ENCODE results near the gene ATP6V1F. TPM values are rescaled to one million over a fixed set of nuclear protein-coding genes. Genes with fewer than 3 reads are reported as not detected.

ATP6V1F gene
- total and polyA plus RNA-seq, 5 donors from 2014 or later: 67.9 to 361 (median 331) TPM

DNA sequence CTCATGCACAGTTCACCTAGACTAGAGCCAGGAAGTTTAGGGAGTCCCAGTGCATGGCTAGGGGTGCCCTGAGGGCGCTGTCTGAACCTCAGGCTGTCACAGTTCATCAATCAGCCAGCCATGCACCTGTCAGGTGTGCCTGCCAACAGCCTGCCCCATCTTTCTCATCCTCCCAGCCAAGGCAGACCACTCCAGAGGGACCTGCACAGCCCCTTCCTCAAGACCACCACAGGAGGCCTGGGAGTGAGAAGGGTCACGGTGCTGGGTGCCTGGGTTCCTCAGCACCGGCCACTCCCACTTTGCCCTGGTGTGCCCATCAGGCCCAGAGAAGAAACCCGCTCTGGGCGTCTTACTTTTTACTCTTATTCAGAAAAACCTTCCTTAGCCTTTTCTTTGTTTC is 8.4 kb downstream of the ATP6V1F start:
- DNase-seq (no peak), ATAC-seq (ENCODE audit: low read depth in 2 of 2) (no peak)
- Mint-ChIP-seq H3K9me3 (no peaks in the 10 kb centered on the region), H3K4me1 (peaks cover 0 to 19% (median 6%) of the 10 kb centered on the region in 4 donors), H3K27ac (no peak overlapping the region), H3K27me3 (peaks cover 20% of the 10 kb centered on the region), H3K4me3 (peak overlapping the region; percentile 57 to 84 (median 72)), H3K36me3 (peaks cover 5% of the 10 kb centered on the region)
- H3K4me3 ChIP-seq (ENCODE audit: low read depth, low read length): no peak overlapping the region
- H3K9me3 ChIP-seq (ENCODE audit: control insufficient read depth in 2 of 2, low read length in 2 of 2): no peaks in the 10 kb centered on the region
- H3K36me3 ChIP-seq (ENCODE audit: control insufficient read depth, insufficient read depth, low read length): peaks cover 3% of the 10 kb centered on the region
- H3K4me1 ChIP-seq (ENCODE audit: control insufficient read depth, insufficient read depth, low read length, poor library complexity, severe bottlenecking): peaks cover 20% of the 10 kb centered on the region
- H3K27ac ChIP-seq (ENCODE audit: insufficient read depth, low read length, poor library complexity, severe bottlenecking): no peak overlapping the region
- H3K27me3 ChIP-seq (ENCODE audit: control insufficient read depth, insufficient read depth, low read length): no peaks in the 10 kb centered on the region

DNA sequence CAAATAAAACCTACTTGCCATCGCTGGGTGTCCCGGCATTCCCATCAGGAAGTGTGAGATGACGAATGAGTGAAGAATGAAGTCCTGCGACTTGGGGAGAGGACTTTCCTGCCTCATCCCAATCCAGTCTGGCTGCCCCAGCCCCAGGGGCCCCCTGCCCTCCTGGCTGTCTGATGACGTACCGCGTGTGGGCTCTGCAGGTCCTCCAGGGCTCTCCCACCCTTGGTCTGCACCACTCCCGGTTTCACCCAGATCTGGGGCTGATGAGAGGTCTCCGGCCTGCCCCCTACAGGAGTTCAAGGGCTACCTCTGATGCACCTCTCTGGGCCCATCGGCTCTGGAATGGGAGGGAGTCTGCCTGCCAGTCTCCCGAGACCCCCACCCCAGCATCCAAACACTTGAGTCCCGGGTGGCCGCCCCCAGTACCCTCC is 9.8 kb downstream of the ATP6V1F start:
- H3K9me3 ChIP-seq (ENCODE audit: control insufficient read depth in 2 of 2, low read length in 2 of 2): no peaks in the 10 kb centered on the region
- no peaks in the 10 kb centered on the region for H3K27me3 ChIP-seq (ENCODE audit: control insufficient read depth, insufficient read depth, low read length)
- Mint-ChIP-seq H3K27ac (no peak overlapping the region), H3K27me3 (peaks cover 20% of the 10 kb centered on the region), H3K36me3 (no peaks in the 10 kb centered on the region), H3K4me1 (peaks cover 0 to 15% (median 6%) of the 10 kb centered on the region in 4 donors), H3K9me3 (no peaks in the 10 kb centered on the region), H3K4me3 (no peak overlapping the region)
- no peaks in the 10 kb centered on the region for H3K36me3 ChIP-seq (ENCODE audit: control insufficient read depth, insufficient read depth, low read length)
- no peak overlapping the region for H3K27ac ChIP-seq (ENCODE audit: insufficient read depth, low read length, poor library complexity, severe bottlenecking)
- peaks cover 20% of the 10 kb centered on the region for H3K4me1 ChIP-seq (ENCODE audit: control insufficient read depth, insufficient read depth, low read length, poor library complexity, severe bottlenecking)
- DNase-seq (no peak), ATAC-seq (ENCODE audit: low read depth in 2 of 2) (no peak)
- H3K4me3 ChIP-seq (ENCODE audit: low read depth, low read length): no peak overlapping the region

- Mint-ChIP-seq H3K36me3 (no peaks in the 10 kb centered on the region), H3K4me1 (peaks cover 0 to 12% (median 6%) of the 10 kb centered on the region in 4 donors), H3K4me3 (no peak overlapping the region), H3K9me3 (no peaks in the 10 kb centered on the region), H3K27ac (no peak overlapping the region), H3K27me3 (peaks cover 20% of the 10 kb centered on the region)
- H3K27me3 ChIP-seq (ENCODE audit: control insufficient read depth, insufficient read depth, low read length): no peaks in the 10 kb centered on the region
- H3K4me1 ChIP-seq (ENCODE audit: control insufficient read depth, insufficient read depth, low read length, poor library complexity, severe bottlenecking): peaks cover 20% of the 10 kb centered on the region
- H3K4me3 ChIP-seq (ENCODE audit: low read depth, low read length): no peak overlapping the region
- no peaks in the 10 kb centered on the region for H3K9me3 ChIP-seq (ENCODE audit: control insufficient read depth in 2 of 2, low read length in 2 of 2)
- H3K27ac ChIP-seq (ENCODE audit: insufficient read depth, low read length, poor library complexity, severe bottlenecking): no peak overlapping the region
- DNase-seq: no peak
- no peak for ATAC-seq (ENCODE audit: low read depth in 2 of 2)
- H3K36me3 ChIP-seq (ENCODE audit: control insufficient read depth, insufficient read depth, low read length): no peaks in the 10 kb centered on the region
Measured at GRCh38 chr7:128873234-128873633, 10.6 kb downstream of the ATP6V1F start.

- H3K4me3 Mint-ChIP-seq: peak overlapping the region in 1 of 4 donors; percentile 63
- no peaks in the 10 kb centered on the region for H3K36me3 Mint-ChIP-seq
- H3K27ac Mint-ChIP-seq: no peak overlapping the region
- H3K9me3 ChIP-seq (ENCODE audit: control insufficient read depth in 2 of 2, low read length in 2 of 2): no peaks in the 10 kb centered on the region
- no peaks in the 10 kb centered on the region for H3K9me3 Mint-ChIP-seq
- H3K27me3 Mint-ChIP-seq: peaks cover 20% of the 10 kb centered on the region
- no peak overlapping the region for H3K4me3 ChIP-seq (ENCODE audit: low read depth, low read length)
- H3K36me3 ChIP-seq (ENCODE audit: control insufficient read depth, insufficient read depth, low read length): no peaks in the 10 kb centered on the region
- peaks cover 0 to 7% (median 6%) of the 10 kb centered on the region in 4 donors for H3K4me1 Mint-ChIP-seq
- DNase-seq (no peak), ATAC-seq (ENCODE audit: low read depth in 2 of 2) (no peak)
- peaks cover 11% of the 10 kb centered on the region for H3K4me1 ChIP-seq (ENCODE audit: control insufficient read depth, insufficient read depth, low read length, poor library complexity, severe bottlenecking)
- H3K27ac ChIP-seq (ENCODE audit: insufficient read depth, low read length, poor library complexity, severe bottlenecking): no peak overlapping the region
- no peaks in the 10 kb centered on the region for H3K27me3 ChIP-seq (ENCODE audit: control insufficient read depth, insufficient read depth, low read length)
Measured at GRCh38 chr7:128874140-128875031, 11.7 kb downstream of the ATP6V1F start.

DNA sequence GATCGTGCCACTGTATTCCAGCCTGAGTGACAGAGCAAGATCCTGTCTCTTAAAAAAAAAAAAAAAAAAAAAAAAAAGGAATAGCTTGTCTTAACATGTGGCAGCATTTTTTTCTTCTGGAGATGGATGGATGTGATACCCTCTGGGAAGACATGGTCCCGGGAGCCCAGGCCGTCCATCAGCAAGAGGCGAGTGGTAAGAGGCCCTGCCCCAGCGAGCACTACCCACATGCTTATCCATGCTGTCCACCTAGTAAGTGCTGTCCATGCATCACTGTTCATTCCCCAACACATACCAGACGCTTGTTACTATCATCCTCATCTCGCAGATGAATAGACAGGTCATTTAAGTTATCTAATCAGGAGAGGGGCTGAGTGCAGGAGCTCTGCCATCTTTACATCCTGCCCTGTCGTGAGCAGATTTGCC is 12.9 kb downstream of the ATP6V1F start:
- Mint-ChIP-seq H3K4me3 (no peak overlapping the region), H3K36me3 (no peaks in the 10 kb centered on the region), H3K27ac (no peak overlapping the region), H3K9me3 (no peaks in the 10 kb centered on the region), H3K4me1 (peaks cover 0 to 4% (median 1%) of the 10 kb centered on the region in 4 donors), H3K27me3 (peaks cover 15% of the 10 kb centered on the region)
- no peak overlapping the region for H3K27ac ChIP-seq (ENCODE audit: insufficient read depth, low read length, poor library complexity, severe bottlenecking)
- no peaks in the 10 kb centered on the region for H3K36me3 ChIP-seq (ENCODE audit: control insufficient read depth, insufficient read depth, low read length)
- H3K9me3 ChIP-seq (ENCODE audit: control insufficient read depth in 2 of 2, low read length in 2 of 2): no peaks in the 10 kb centered on the region
- no peak overlapping the region for H3K4me3 ChIP-seq (ENCODE audit: low read depth, low read length)
- no peaks in the 10 kb centered on the region for H3K27me3 ChIP-seq (ENCODE audit: control insufficient read depth, insufficient read depth, low read length)
- no peaks in the 10 kb centered on the region for H3K4me1 ChIP-seq (ENCODE audit: control insufficient read depth, insufficient read depth, low read length, poor library complexity, severe bottlenecking)
- ATAC-seq (ENCODE audit: low read depth in 2 of 2) (no peak), DNase-seq (no peak)

DNA sequence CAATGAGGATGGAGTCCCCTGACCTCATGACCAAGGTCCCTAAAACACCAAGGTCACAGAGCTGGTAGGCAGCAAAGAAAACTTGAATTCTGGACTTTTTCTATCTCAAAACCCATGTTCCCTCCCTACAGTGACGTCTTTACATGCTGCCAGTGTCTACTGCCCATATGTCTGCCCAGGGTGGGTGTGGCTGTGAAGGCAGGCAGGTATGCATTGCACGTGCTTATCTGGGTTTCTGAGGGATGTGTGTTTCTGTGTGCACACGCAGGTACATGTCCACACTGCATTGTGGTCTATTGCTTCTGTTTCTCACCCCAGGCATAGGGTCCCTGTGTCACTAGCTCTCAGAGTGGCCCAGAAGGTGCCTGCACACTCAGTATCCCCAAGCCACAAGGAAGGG is 13.5 kb downstream of the ATP6V1F start:
- Histone ChIP-seq H3K36me3 (ENCODE audit: control insufficient read depth, insufficient read depth, low read length) (no peaks in the 10 kb centered on the region), H3K4me3 (ENCODE audit: low read depth, low read length) (no peak overlapping the region), H3K27me3 (ENCODE audit: control insufficient read depth, insufficient read depth, low read length) (no peaks in the 10 kb centered on the region), H3K27ac (ENCODE audit: insufficient read depth, low read length, poor library complexity, severe bottlenecking) (no peak overlapping the region), H3K4me1 (ENCODE audit: control insufficient read depth, insufficient read depth, low read length, poor library complexity, severe bottlenecking) (no peaks in the 10 kb centered on the region), H3K9me3 (ENCODE audit: control insufficient read depth in 2 of 2, low read length in 2 of 2) (no peaks in the 10 kb centered on the region)
- peaks cover 0 to 4% (median 0%) of the 10 kb centered on the region in 4 donors for H3K4me1 Mint-ChIP-seq
- H3K9me3 Mint-ChIP-seq: peaks cover 0 to 2% (median 0%) of the 10 kb centered on the region in 7 donors
- H3K27me3 Mint-ChIP-seq: peaks cover 10% of the 10 kb centered on the region
- H3K36me3 Mint-ChIP-seq: no peaks in the 10 kb centered on the region
- DNase-seq (no peak), ATAC-seq (ENCODE audit: low read depth in 2 of 2) (no peak)
- no peak overlapping the region for H3K4me3 Mint-ChIP-seq
- H3K27ac Mint-ChIP-seq: no peak overlapping the region

- no peak for DNase-seq
- Histone ChIP-seq H3K27me3 (ENCODE audit: control insufficient read depth, insufficient read depth, low read length) (no peaks in the 10 kb centered on the region), H3K4me3 (ENCODE audit: low read depth, low read length) (no peak overlapping the region), H3K4me1 (ENCODE audit: control insufficient read depth, insufficient read depth, low read length, poor library complexity, severe bottlenecking) (no peaks in the 10 kb centered on the region), H3K9me3 (ENCODE audit: control insufficient read depth in 2 of 2, low read length in 2 of 2) (no peaks in the 10 kb centered on the region), H3K36me3 (ENCODE audit: control insufficient read depth, insufficient read depth, low read length) (no peaks in the 10 kb centered on the region), H3K27ac (ENCODE audit: insufficient read depth, low read length, poor library complexity, severe bottlenecking) (no peak overlapping the region)
- no peak overlapping the region for H3K4me3 Mint-ChIP-seq
- H3K27me3 Mint-ChIP-seq: peaks cover 7% of the 10 kb centered on the region
- no peaks in the 10 kb centered on the region for H3K36me3 Mint-ChIP-seq
- peaks cover 0 to 2% (median 0%) of the 10 kb centered on the region in 7 donors for H3K9me3 Mint-ChIP-seq
- peaks cover 0 to 4% (median 0%) of the 10 kb centered on the region in 4 donors for H3K4me1 Mint-ChIP-seq
- H3K27ac Mint-ChIP-seq: no peak overlapping the region
- no peak for ATAC-seq (ENCODE audit: low read depth in 2 of 2)
Measured at GRCh38 chr7:128876586-128876977, 13.9 kb downstream of the ATP6V1F start.

Measured in CD4-positive, CD25-positive, alpha-beta regulatory T cell (primary cell).